DMS114 treated with DMSO at 0.1 percent for 48 hours (cell line): ENCODE measurements around the gene RPS6KL1.

Experiments used
- DNase-seq: peaks from one replicate; lab custom pipeline; 2025; ENCODE audit not compliant: unreplicated experiment; lab: John Stamatoyannopoulos, UW

Gene RPS6KL1

DNA sequence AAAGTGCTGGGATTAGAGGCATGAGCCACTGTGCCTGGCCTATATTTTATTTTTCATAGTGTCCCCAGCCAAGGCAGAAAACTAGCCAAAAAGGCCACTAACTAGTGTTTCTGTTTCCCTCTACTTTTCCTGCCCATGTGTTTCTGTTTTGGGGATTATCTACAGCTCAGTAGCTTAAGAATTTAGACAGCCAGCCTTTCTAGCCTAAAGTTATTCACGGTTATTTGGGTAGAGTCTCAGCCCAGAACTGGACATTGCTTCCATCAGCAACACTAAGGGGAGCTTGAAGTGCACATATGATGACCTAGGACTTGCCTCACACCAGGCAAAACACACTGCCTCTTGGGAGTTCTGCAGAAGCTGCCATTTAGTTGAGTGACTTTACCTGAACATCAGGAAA, 65.0 kb downstream of the RPS6KL1 start:
- no peak for DNase-seq

DNA sequence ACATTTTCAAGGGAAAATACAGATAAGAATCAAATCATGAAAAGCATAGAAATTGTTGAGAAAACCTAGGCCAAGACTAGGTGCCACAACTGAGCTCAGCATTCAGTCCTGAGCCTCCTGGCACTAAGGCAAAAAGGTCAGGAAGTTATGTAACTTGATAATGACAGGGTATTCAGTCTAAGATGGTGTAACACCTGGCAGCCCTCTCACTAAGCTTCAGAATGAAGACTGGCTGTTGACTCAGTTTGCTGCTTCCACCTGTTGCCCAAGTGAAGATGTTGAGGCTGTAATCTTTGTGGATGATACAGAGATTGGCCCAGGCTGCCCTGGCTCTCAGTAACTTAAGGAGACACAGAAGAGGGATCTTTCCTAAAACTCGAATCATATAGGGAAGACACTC, 66.7 kb downstream of the RPS6KL1 start:
- no peak for DNase-seq

GRCh38 chr14:74855945-74856344, 67.1 kb downstream of the RPS6KL1 start:
- no peak for DNase-seq

DNA sequence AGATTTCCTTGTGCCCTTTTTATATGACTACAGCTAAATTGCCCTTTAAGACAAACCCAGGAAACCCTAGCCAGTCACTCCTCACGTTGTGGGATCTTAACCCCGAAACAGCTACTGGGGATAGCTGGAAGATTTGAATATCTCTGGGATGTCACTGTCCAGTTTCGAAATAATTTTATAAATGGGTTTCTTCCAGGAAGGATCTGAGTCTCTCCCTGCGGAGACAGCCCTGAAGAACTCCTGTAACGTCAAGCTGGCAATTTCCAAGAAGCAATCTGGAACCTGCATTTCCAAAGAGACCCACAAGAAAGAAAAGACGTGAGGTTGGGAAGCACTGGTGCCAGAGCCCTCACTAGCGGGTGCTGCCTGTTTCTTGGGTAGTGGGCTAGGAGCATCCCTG, 68.0 kb downstream of the RPS6KL1 start:
- no peak for DNase-seq
